ENCODE results near the gene CHERP.

DNA sequence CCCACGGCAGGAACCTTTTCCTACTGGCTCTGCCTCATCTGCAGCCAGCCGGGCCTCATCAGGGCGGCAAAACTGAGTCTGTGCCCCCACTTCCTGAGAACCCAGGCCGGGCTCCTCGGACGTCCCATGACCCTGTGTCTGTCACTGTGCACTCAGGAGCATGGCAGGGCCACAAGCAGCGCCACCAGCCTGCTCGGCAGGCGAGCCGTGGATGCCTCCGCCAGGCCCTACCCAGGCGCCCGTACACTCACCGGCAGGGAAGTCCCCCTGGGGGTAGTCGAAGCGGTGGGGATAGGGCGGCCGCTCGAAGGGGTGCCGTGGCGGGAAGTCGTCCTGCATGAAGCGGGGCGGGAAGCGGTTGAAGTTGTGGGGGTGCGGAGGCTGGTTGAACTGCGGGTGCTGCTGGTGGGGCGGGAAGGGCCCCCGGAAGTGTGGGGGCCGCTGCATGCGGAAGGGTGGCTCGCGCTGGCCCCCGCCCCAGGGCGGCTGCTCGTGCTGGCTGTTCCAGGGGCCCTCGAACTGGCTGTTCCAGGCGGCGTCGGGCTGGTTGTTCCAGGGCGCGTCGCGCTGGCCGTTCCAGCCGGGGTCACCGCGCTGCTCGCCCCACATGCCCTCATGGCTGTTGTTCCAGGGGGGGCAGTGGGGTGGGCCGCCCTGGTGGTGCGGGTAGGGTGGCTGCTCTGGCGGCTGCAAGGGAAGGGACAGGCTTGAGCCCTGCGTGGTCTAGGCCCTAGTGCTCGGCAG is 17.1 kb downstream of the CHERP start:
- TF ChIP-seq, protein P1, sequence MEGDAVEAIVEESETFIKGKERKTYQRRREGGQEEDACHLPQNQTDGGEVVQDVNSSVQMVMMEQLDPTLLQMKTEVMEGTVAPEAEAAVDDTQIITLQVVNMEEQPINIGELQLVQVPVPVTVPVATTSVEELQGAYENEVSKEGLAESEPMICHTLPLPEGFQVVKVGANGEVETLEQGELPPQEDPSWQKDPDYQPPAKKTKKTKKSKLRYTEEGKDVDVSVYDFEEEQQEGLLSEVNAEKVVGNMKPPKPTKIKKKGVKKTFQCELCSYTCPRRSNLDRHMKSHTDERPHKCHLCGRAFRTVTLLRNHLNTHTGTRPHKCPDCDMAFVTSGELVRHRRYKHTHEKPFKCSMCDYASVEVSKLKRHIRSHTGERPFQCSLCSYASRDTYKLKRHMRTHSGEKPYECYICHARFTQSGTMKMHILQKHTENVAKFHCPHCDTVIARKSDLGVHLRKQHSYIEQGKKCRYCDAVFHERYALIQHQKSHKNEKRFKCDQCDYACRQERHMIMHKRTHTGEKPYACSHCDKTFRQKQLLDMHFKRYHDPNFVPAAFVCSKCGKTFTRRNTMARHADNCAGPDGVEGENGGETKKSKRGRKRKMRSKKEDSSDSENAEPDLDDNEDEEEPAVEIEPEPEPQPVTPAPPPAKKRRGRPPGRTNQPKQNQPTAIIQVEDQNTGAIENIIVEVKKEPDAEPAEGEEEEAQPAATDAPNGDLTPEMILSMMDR (IDR thresholded peaks at IDR 0.05) = no peak
- TF ChIP-seq EP300 (IDR thresholded peaks at IDR 0.05) = no peak
- TF ChIP-seq POLR2A (IDR thresholded peaks at IDR 0.05) = no peak

All from upper lobe of left lung (tissue), 4 donors.